WTC11 (cell line): Measurements from ENCODE around the gene TTI1. TPM values are rescaled to one million over a fixed set of nuclear protein-coding genes. Genes with fewer than 3 reads are reported as not detected.

Experiments
- ATAC-seq: fragments of 200-7000 bp; cut with Tn5 transposase; 2 replicates; pipeline ENCODE4 v1.10.0; 2021; ENCODE audit warnings: mild to moderate bottlenecking, moderate library complexity
- CTCF ChIA-PET: fragments of 300-600 bp; sonication (Branson Sonifier 250); formaldehyde crosslinking; loops from one replicate; lab custom pipeline; 2021; ENCODE audit warnings: antibody characterized with exemption; lab: Charles Lee
- POLR2A ChIA-PET: fragments of 350-600 bp; sonication (Branson Sonifier 250); formaldehyde crosslinking; loops from one replicate; lab custom pipeline; 2021; ENCODE audit warnings: antibody characterized with exemption; lab: Charles Lee
- DNase-seq: peaks from one replicate; pipeline ENCODE4 v3.0.0; 2021; ENCODE audit warnings: low spot score
- H3K27ac Mint-ChIP-seq: 2 replicates; pipeline ENCODE4 v1.8.0; 2021; ENCODE audit warnings: mixed read lengths
- H3K27me3 Mint-ChIP-seq: 2 replicates; pipeline ENCODE4 v1.8.0; 2021; ENCODE audit warnings: low read depth, mild to moderate bottlenecking, moderate library complexity, mixed read lengths
- H3K36me3 Mint-ChIP-seq: 2 replicates; pipeline ENCODE4 v1.8.0; 2021; ENCODE audit warnings: mixed read lengths
- H3K4me1 Mint-ChIP-seq: 2 replicates; pipeline ENCODE4 v1.8.0; 2022; ENCODE audit warnings: mixed read lengths
- H3K4me3 Mint-ChIP-seq: 2 replicates; pipeline ENCODE4 v1.8.0; 2021; ENCODE audit warnings: mild to moderate bottlenecking, moderate library complexity, mixed read lengths
- H3K9me3 Mint-ChIP-seq: 2 replicates; pipeline ENCODE4 v1.8.0; 2021; ENCODE audit warnings: mixed read lengths
- CDX4 ChIP-seq: fragments of 250-450 bp; sonication (Bioruptor Pico); IDR thresholded peaks from 2 replicates; pipeline ENCODE4 v1.9.0; 2021; ENCODE audit warnings: moderate library complexity, mild to moderate bottlenecking, inconsistent platforms, borderline replicate concordance
- E2F4 ChIP-seq: sonication (generic); formaldehyde crosslinking; IDR thresholded peaks from 2 replicates; pipeline ENCODE4 v1.8.1; 2022; ENCODE audit warnings: low read depth, mild to moderate bottlenecking, moderate library complexity, missing genetic modification reagents, borderline replicate concordance
- ESRRA ChIP-seq: sonication (generic); formaldehyde crosslinking; IDR thresholded peaks from 2 replicates; pipeline ENCODE4 v1.8.1; 2022; ENCODE audit warnings: mild to moderate bottlenecking, missing genetic modification reagents, borderline replicate concordance
- FOXJ3 ChIP-seq: sonication (generic); formaldehyde crosslinking; IDR thresholded peaks from 2 replicates; pipeline ENCODE4 v1.9.0; 2021; ENCODE audit warnings: missing genetic modification reagents, mild to moderate bottlenecking, borderline replicate concordance
- HMGA2 ChIP-seq: fragments of 250-450 bp; sonication (Bioruptor Pico); IDR thresholded peaks from 2 replicates; pipeline ENCODE4 v1.4.0; 2021; ENCODE audit warnings: mild to moderate bottlenecking, moderate library complexity
- JUN ChIP-seq: sonication (generic); formaldehyde crosslinking; IDR thresholded peaks from 2 replicates; pipeline ENCODE4 v1.8.0; 2023; ENCODE audit warnings: mild to moderate bottlenecking, missing genetic modification reagents
- MXD4 ChIP-seq: fragments of 250-450 bp; sonication (Bioruptor Pico); IDR thresholded peaks from 2 replicates; pipeline ENCODE4 v1.8.0; 2021; ENCODE audit warnings: mild to moderate bottlenecking, moderate library complexity, borderline replicate concordance
- SOX15 ChIP-seq: fragments of 250-450 bp; sonication (Bioruptor Pico); IDR thresholded peaks from 2 replicates; pipeline ENCODE4 v1.9.0; 2021; ENCODE audit warnings: mild to moderate bottlenecking
- SP1 ChIP-seq: sonication (generic); formaldehyde crosslinking; conservative IDR thresholded peaks from 2 replicates; pipeline ENCODE4 v1.8.1; 2022; ENCODE audit warnings: missing genetic modification reagents
- TP53 ChIP-seq: sonication (generic); formaldehyde crosslinking; IDR thresholded peaks from 2 replicates; pipeline ENCODE4 v1.8.1; 2023; ENCODE audit warnings: mild to moderate bottlenecking, missing genetic modification reagents
- USF1 ChIP-seq: sonication (generic); formaldehyde crosslinking; IDR thresholded peaks from 2 replicates; pipeline ENCODE4 v1.8.0; 2022; ENCODE audit warnings: mild to moderate bottlenecking, missing genetic modification reagents
- ZNF121 ChIP-seq: sonication (generic); formaldehyde crosslinking; IDR thresholded peaks from 2 replicates; pipeline ENCODE4 v1.8.0; 2023; ENCODE audit warnings: missing genetic modification reagents
- ZNF138 ChIP-seq: sonication (generic); formaldehyde crosslinking; conservative IDR thresholded peaks from 2 replicates; pipeline ENCODE4 v1.8.1; 2022; ENCODE audit warnings: mild to moderate bottlenecking, moderate library complexity, missing genetic modification reagents
- ZNF423 ChIP-seq: fragments of 250-450 bp; sonication (Bioruptor Pico); IDR thresholded peaks from 2 replicates; pipeline ENCODE4 v2.1.2; 2022; ENCODE audit warnings: mild to moderate bottlenecking, moderate library complexity
- total RNA-seq: library from RNA; stranded (reverse); gene quantifications from 3 replicates; pipeline ENCODE4 v1.2.3, GENCODE V29; 2021
- TF ChIP-seq, protein P1 (sequence below): fragments of 250-450 bp; sonication (Bioruptor Pico); IDR thresholded peaks from 2 replicates; pipeline ENCODE4 v1.9.0; 2021; ENCODE audit warnings: mild to moderate bottlenecking
- TF ChIP-seq, protein P2 (sequence below): fragments of 250-450 bp; sonication (Bioruptor Pico); IDR thresholded peaks from 2 replicates; pipeline ENCODE4 v1.8.0; 2021; ENCODE audit warnings: mild to moderate bottlenecking

Gene TTI1
- total RNA-seq, 1 experiment from 2014 or later, result 43.5 TPM

GRCh38 chr20:37980383-37980782 lies 52.9 kb downstream of the TTI1 start:
- Mint-ChIP-seq H3K27ac (no peak overlapping the region), H3K9me3 (no peaks in the 10 kb centered on the region), H3K27me3 (no peaks in the 10 kb centered on the region; the same call in 1 of the 2 replicates), H3K4me3 (no peak overlapping the region), H3K4me1 (peaks cover 19% of the 10 kb centered on the region), H3K36me3 (peaks cover 16% of the 10 kb centered on the region)
- ChIA-PET POLR2A (no interaction called here), CTCF (interaction anchor here (0.8 to 3.3 kb wide), 15 partner anchors 8 to 416 kb away, joined by 3 to 32 read pairs (median 4); partner anchors contain the start of gene VSTM2L)
- ATAC-seq (no peak), DNase-seq (no peak)
- TF ChIP-seq SOX15 (CRISPR knock-in tag) (no peak), ZNF423 (CRISPR knock-in tag) (no peak), FOXJ3 (CRISPR knock-in tag) (no peak)
- TF ChIP-seq, protein P1, sequence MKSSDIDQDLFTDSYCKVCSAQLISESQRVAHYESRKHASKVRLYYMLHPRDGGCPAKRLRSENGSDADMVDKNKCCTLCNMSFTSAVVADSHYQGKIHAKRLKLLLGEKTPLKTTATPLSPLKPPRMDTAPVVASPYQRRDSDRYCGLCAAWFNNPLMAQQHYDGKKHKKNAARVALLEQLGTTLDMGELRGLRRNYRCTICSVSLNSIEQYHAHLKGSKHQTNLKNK (CRISPR knock-in tag), result no peak

DNA sequence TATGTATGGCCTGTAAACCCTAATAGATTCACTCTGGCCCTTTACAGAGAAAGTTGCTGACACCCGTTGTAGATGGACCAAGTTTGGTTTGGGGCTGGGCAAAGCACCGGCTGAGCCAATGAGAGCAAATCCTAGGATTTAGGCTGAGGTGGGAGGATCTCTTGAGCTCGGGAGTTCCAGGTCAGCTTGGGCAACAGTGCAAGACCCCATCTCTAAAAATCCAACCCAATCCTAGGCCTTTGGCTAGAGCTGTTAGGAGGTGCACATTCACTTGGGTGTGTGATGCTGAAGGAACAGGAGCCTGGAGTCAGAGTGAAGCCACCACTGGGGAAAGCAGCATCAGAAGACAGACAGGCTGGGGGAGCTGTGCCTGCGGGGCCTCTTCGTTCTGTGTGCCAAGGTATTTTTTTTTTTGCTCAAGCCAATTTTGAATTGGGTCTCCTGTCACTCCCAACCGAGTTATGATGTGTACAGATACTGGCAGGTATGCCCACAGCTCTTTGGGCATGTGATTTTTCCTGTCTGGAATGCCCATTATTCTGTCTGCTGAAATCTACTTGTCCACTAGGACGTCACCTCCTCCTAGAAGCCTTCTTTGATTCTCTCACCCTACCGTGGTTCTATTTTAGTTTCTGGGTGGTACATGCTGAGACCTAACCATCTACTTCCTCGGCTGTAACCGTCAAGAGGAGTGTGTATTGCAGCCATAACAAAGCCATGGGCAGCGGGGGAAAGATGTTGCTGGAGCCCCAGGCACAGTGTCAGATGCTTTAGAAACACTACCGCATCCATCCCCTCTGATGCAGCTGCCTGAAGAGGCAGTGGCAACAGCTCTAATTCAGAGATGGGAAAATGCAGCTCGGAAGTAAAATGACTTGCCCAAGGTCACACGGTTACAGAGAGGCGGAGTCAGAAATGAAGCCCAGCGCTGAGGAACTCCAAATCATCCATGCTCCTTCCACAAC lies 54.0 kb downstream of the TTI1 start:
- TF ChIP-seq CDX4 (CRISPR knock-in tag), result no peak
- TF ChIP-seq USF1 (CRISPR knock-in tag), result no peak
- TF ChIP-seq ZNF121 (CRISPR knock-in tag), result 0 out of 2 replicates have a peak, but pooled peaks have one; percentile 26
- no peak for ATAC-seq
- peaks cover 19% of the 10 kb centered on the region for H3K4me1 Mint-ChIP-seq
- H3K27me3 Mint-ChIP-seq, result no peaks in the 10 kb centered on the region; the same call in none of the 2 replicates
- CTCF ChIA-PET, result interaction anchor here (0.7 to 3.3 kb wide), 4 partner anchors 14 to 415 kb away, joined by 3 to 32 read pairs (median 5); no protein-coding TSS in a partner anchor
- H3K4me3 Mint-ChIP-seq, result no peak overlapping the region
- no peak for DNase-seq
- H3K36me3 Mint-ChIP-seq, result peaks cover 16% of the 10 kb centered on the region
- H3K9me3 Mint-ChIP-seq, result no peaks in the 10 kb centered on the region
- POLR2A ChIA-PET, result no interaction called here
- H3K27ac Mint-ChIP-seq, result no peak overlapping the region

GRCh38 chr20:37977786-37978185 lies 55.5 kb downstream of the TTI1 start:
- Mint-ChIP-seq H3K27me3 (peaks cover 7% of the 10 kb centered on the region), H3K27ac (no peak overlapping the region), H3K36me3 (peaks cover 10% of the 10 kb centered on the region), H3K9me3 (no peaks in the 10 kb centered on the region)
- CTCF ChIA-PET, result no interaction called here
- ATAC-seq (no peak), DNase-seq (no peak)
- TF ChIP-seq HMGA2 (CRISPR knock-in tag) (no peak), E2F4 (CRISPR knock-in tag) (no peak), ZNF138 (CRISPR knock-in tag) (no peak), SP1 (no peak), MXD4 (CRISPR knock-in tag) (no peak), TP53 (no peak), SOX15 (CRISPR knock-in tag) (no peak), JUN (CRISPR knock-in tag) (no peak), ESRRA (CRISPR knock-in tag) (no peak)
- TF ChIP-seq, protein P2, sequence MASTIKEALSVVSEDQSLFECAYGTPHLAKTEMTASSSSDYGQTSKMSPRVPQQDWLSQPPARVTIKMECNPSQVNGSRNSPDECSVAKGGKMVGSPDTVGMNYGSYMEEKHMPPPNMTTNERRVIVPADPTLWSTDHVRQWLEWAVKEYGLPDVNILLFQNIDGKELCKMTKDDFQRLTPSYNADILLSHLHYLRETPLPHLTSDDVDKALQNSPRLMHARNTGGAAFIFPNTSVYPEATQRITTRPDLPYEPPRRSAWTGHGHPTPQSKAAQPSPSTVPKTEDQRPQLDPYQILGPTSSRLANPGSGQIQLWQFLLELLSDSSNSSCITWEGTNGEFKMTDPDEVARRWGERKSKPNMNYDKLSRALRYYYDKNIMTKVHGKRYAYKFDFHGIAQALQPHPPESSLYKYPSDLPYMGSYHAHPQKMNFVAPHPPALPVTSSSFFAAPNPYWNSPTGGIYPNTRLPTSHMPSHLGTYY (CRISPR knock-in tag), result no peak
- TF ChIP-seq, all 79 proteins: peak for 0
- Mint-ChIP-seq H3K4me3 (no peak overlapping the region), H3K4me1 (peaks cover 26% of the 10 kb centered on the region)
- POLR2A ChIA-PET, result no interaction called here
